GM12874 (cell line): Measurements from ENCODE around the gene PEAK3.

Source experiments
- TF ChIP-seq, protein P1 (sequence below): IDR thresholded peaks from 2 replicates; pipeline ENCODE4 v1.5.1; 2011; ENCODE audit warnings: low read depth, mild to moderate bottlenecking, control low read depth, low read length, moderate library complexity; ENCODE audit not compliant: insufficient read depth

PEAK3 gene

DNA sequence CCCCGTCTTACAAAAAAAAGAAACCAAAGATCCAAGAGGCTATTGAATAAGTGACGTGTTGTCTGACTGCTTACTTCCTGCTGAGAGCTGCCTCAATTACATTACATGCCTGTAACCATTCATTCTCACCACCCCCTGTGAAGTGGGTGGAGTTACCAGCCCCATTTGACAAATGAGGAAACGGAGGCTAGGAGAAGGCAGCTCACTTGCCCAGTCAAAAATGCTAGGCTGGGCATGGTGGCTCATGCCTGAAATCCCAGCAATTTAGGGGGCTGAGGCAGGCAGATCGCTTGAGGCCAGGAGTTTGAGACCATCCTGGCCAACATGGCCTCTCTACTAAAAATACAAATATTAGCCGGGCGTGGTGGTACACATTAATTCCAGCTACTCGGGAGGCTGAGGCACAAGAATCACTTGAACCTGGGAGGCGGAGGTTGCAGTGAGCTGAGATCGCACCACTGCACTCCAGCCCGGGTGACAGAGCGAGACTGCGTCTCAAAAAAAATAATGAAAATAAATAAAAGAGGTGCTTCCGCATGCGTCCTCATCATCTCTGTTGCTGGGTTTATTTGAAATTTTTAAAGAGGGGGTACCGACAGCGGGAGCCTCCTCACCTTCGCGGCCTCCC lies 45.9 kb upstream of the PEAK3 start:
- TF ChIP-seq, protein P1, sequence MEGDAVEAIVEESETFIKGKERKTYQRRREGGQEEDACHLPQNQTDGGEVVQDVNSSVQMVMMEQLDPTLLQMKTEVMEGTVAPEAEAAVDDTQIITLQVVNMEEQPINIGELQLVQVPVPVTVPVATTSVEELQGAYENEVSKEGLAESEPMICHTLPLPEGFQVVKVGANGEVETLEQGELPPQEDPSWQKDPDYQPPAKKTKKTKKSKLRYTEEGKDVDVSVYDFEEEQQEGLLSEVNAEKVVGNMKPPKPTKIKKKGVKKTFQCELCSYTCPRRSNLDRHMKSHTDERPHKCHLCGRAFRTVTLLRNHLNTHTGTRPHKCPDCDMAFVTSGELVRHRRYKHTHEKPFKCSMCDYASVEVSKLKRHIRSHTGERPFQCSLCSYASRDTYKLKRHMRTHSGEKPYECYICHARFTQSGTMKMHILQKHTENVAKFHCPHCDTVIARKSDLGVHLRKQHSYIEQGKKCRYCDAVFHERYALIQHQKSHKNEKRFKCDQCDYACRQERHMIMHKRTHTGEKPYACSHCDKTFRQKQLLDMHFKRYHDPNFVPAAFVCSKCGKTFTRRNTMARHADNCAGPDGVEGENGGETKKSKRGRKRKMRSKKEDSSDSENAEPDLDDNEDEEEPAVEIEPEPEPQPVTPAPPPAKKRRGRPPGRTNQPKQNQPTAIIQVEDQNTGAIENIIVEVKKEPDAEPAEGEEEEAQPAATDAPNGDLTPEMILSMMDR = no peak

DNA sequence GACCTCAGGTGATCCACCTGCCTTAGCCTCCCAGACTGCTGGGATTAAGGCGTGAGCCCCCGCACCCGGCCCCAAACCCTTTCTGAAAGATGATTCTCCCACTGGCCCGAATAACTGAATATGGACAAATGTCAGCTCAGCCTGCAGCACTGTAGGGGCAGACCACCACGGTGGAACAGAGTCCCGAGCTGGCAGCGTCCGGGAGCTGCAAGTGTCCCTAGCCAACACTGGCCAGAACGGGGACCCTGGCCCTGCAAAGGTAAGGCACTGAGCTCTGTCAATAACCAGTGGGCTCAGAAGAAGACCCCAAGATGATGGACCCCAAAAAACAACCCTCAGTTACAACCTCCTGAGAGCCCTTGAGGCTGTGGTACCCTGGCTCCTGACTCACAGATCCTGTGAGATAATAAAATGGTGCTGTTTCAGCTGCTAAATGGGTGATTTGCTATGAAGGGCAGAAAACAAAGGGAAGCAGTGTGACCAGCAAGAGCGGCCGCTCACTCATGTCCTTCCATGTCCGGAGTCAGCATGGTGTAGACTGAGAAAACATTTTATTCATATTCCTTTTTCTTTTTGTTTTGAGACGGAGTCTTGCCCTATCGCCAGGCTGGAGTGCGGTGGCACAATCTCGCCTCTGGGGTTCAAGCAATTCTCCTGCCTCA lies 44.9 kb upstream of the PEAK3 start:
- TF ChIP-seq, protein P1 = no peak

DNA sequence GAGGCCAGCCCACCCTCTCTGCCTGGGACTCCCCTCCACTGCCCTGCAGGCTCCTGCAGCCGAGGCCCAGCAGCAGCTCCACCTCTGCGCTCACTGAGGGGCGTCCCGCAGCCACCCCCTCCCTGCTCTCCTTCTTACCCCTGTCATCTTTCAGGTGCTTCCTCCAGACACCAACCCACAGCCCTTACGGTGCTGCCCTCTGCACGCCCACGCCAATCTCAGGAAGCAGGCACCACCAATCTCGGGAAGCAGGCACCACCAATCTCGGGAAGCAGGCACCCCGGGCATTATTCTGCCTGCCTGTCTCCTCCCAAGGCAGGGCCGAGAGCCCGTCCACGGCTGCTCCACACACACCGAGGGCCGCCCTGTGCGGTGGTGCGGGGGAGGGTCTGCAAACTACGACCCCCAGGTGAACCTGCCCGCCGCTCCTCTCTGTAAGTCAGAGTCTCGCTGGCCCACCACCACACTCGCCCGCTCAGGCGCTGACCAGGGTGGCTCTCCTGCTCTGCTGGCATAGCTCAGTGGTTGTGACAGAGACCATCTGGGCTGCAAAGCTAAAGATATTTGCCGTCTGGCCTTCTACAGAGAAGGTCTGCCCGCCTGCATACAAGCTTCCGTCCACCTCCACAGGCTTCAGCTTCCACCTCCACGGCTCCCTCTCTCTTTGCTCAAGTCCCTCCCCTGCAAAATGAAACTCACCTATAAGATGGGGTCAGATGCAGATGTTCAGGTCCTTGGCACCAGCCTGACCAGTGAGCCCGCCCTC lies 43.5 kb upstream of the PEAK3 start:
- TF ChIP-seq, protein P1 = no peak

DNA sequence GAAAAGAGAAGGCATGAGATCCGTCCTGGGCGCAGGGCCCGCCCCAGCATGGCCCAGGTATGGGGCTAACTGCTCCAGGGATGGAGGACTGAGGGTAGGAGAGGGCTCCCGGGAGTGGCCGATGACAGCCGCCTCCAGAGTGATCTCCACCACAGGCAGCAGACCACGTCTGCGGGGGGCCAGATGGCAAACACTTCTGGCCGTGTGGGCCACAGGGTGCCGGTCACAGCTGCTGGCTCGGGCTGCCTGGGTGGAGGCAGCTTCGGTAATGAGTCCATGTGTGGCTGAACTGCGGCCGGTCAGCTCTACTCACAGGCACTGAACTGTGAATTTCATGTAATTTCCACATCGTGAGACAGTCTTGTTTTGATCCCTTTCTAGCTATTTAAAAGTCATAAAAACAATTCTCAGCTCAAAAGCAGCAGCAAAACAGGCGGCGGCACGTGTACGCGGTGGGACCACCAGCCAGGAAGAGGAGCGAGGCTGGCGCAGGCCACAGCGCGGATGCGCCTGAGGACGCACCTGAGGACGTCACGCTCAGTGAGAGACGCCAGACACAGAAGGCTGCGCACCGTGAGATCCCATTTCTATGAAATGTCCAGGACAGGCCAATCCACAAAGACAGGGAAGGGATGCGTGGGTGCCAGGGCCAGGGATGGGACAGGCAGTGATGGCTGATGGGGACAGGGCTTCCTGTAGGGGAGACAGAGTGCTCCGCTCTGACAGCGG lies 42.4 kb upstream of the PEAK3 start:
- TF ChIP-seq, protein P1 = no peak

DNA sequence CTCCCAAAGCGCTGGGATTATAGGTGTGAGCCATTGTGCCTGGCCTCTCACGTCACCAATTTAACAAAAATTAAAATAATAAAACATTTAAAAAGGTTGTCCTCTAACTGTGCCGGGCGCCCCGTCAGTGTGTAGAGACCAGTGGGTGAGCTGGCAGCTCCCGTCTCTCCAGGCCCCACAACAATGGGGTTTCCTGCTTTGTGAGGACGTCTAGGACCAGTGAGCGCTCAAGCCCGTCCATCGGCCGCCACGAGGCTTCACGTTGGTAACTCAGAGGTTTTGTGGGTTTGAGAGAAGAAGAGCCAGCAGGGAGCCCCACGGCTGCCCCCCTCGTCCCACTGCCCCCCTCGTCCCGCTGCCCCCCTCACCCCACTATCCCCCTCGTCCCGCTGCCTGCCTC lies 41.7 kb upstream of the PEAK3 start:
- TF ChIP-seq, protein P1 = no peak

DNA sequence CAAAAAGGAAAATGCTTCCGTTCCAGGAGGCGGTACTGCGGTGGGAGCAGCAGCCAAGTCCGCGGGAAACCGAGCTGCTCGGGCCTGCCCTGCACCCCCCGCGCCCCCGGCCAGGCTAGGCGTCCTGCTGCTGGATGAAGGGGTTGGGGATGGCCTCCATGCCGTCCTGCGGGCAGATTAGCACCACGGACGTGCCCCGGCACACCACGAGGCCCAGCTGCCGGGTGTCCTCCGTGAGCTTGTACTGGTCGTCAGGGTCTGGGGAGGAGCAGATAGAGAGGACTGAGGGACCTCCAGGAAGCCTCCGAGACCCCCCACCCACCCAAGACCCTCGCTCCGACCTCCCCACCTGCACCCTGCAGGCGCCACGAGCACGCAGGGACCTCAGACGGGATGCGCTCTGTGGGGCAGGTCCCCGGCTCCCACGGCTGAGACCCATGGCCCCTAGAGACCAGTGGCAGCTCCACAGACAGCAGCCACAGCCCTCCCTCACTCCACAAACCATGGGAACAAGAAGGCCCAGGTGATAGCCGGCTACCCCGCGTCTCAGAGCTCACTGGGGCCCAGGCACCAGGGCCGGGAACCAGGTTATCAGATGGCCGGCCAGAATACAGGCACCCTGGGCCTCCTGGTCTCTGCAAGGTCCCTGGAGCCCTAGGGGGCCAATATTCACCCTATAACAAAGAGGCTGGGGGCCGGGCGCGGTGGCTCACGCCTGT lies 39.7 kb upstream of the PEAK3 start:
- TF ChIP-seq, protein P1 = no peak
